Muscle layer of colon (tissue), 2 donors: ENCODE measurements around the gene CDK4.

Experiments used
- H3K27ac ChIP-seq: one replicate; pipeline ENCODE4 v1.7.0; 2013; ENCODE audit warnings: low read depth, mild to moderate bottlenecking, low read length, moderate library complexity
- H3K27me3 ChIP-seq, 2 donors: one replicate each; pipeline ENCODE4 v1.7.0; 2013; ENCODE audit warnings: low read length in 2 of 2, mild to moderate bottlenecking in 2 of 2; ENCODE audit not compliant: insufficient read depth in 2 of 2, control insufficient read depth in 1 of 2
- H3K36me3 ChIP-seq: one replicate; pipeline ENCODE4 v1.7.0; 2013; ENCODE audit warnings: mild to moderate bottlenecking, low read length; ENCODE audit not compliant: insufficient read depth
- H3K4me1 ChIP-seq: one replicate; pipeline ENCODE4 v1.7.0; 2013; ENCODE audit warnings: mild to moderate bottlenecking, low read length; ENCODE audit not compliant: insufficient read depth
- H3K4me3 ChIP-seq, 2 donors: one replicate each; pipeline ENCODE4 v1.7.0; 2013; ENCODE audit warnings: low read length in 2 of 2, low read depth in 1 of 2, mild to moderate bottlenecking in 1 of 2, moderate library complexity in 1 of 2
- H3K9ac ChIP-seq: one replicate; pipeline ENCODE4 v1.7.0; 2013; ENCODE audit warnings: low read length
- H3K9me3 ChIP-seq: one replicate; pipeline ENCODE4 v1.7.0; 2013; ENCODE audit warnings: mild to moderate bottlenecking, low read length
- donor health status: abdominal sarcoma.
- donor health status: Adenocarcinoma of cecum.

Gene CDK4

DNA sequence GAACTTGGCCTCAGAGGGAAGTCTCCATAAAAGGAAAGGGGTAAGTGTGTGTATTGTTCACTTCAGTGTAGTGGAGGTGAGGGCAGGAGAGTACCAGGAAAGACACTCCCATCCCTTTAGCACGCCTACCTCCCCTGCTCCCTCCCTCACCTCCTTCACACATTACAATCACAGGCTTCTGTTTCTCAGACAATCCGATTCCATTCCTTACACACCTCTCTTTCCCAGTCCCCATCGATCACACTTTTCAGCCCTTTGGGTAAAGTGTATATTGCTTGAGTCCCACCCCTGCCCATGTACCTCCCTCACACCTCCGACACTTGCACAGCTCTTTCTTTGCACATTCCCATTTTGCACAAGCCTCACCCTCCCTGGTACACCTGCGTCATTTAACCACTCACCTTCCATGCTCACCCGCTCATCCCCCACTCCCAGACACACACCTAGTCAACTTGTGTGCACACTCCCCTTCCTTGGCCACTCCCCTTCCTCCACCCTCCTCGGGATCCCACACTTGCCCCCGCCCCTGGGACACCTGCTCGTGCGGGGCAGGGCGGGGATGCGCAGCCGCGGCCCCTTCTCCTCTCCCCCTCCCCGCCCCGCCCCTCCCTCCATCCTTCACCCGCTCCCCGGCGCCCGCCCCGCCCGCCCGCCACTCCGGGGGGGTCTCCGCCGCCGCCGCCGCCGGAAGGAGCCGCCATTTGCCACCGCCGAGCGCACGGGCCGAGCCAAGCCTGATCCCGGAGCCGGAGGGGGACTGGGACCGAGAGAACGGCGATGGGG, 2.5 kb upstream of the CDK4 start, which contains the start of gene MARCHF9:
Gene MARCHF9, plus strand, starts transcription at position 693 of the 783 bp plus-strand sequence. CDS start 426 bp downstream, outside the sequence.
- Histone ChIP-seq H3K9ac (peak within 1 kb of the TSS; percentile 41), H3K9me3 (no peaks in the 10 kb centered on the region), H3K4me1 (peaks cover 39% of the 10 kb centered on the region), H3K4me3 (peak within 1 kb of the TSS; percentile 54 to 57), H3K36me3 (peaks cover 26% of the 10 kb centered on the region), H3K27me3 (no peaks in the 10 kb centered on the region), H3K27ac (peak within 1 kb of the TSS; percentile 34)

DNA sequence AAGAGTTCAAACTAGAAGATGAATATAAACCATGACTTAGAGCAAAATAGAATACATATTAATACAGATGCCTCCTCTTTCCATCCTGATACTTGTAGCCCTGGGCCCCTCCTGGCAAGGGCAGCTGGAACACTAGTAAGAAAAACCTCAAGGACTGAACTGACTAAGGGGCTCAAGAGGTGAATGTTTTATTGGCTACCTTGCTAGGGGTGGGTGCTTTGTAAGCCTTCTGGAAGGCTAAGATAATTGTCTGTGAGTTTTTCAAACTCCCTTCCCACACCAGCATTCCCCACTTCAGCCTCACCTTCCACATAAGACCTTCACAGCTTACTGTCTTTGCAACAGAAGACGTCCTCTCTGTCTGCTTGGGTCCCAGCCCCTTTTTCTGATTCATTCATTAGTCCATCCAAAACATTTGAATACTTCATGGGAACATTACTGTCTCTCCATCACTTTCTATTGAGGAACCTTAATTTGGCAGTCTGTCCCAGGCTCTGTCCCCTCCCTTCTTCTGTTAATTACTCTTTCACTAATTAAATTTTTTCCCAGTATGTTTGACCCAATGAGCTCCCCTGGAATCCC, 1.7 kb upstream of the CDK4 start:
- Histone ChIP-seq H3K27me3 (no peaks in the 10 kb centered on the region), H3K27ac (no peak overlapping the region), H3K9ac (no peak overlapping the region), H3K4me3 (peak overlapping the region in 1 of 2 donors; percentile 54), H3K36me3 (peaks cover 29% of the 10 kb centered on the region), H3K4me1 (peaks cover 39% of the 10 kb centered on the region), H3K9me3 (no peaks in the 10 kb centered on the region)

GRCh38 chr12:57752668-57753000, 524 bp upstream of the CDK4 start:
- Histone ChIP-seq H3K4me3 (peak overlapping the region in 1 of 2 donors; percentile 48), H3K9ac (no peak overlapping the region), H3K27me3 (no peaks in the 10 kb centered on the region), H3K4me1 (peaks cover 39% of the 10 kb centered on the region), H3K27ac (peak overlapping the region; percentile 16), H3K9me3 (no peaks in the 10 kb centered on the region), H3K36me3 (peaks cover 27% of the 10 kb centered on the region)

DNA sequence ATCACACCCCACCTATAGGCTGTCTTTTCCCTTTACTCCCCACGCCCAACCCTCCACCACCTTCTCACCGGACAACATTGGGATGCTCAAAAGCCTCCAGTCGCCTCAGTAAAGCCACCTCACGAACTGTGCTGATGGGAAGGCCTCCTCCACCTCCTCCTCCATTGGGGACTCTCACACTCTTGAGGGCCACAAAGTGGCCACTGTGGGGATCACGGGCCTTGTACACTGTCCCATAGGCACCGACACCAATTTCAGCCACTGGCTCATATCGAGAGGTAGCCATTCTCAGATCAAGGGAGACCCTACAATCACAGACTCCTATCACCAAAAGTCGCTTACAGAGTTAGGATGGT, 700 bp downstream of the CDK4 start:
- peak overlapping the region; percentile 90 for H3K9ac ChIP-seq

GRCh38 chr12:57750561-57751431, 1.3 kb downstream of the CDK4 start:
- H3K4me1 ChIP-seq = peaks cover 36% of the 10 kb centered on the region
- peak overlapping the region; percentile 90 for H3K9ac ChIP-seq
- H3K36me3 ChIP-seq = peaks cover 42% of the 10 kb centered on the region
- H3K4me3 ChIP-seq = peak overlapping the region; percentile 38 to 79
- no peaks in the 10 kb centered on the region for H3K9me3 ChIP-seq
- H3K27ac ChIP-seq = peak overlapping the region; percentile 64
- no peaks in the 10 kb centered on the region for H3K27me3 ChIP-seq

More for the DNA sequence above, 700 bp downstream of the CDK4 start:
- H3K27ac ChIP-seq = peak overlapping the region; percentile 64
- peaks cover 36% of the 10 kb centered on the region for H3K36me3 ChIP-seq
- peak overlapping the region; percentile 38 to 79 for H3K4me3 ChIP-seq
- H3K9me3 ChIP-seq = no peaks in the 10 kb centered on the region
- peaks cover 37% of the 10 kb centered on the region for H3K4me1 ChIP-seq
- H3K27me3 ChIP-seq = no peaks in the 10 kb centered on the region

GRCh38 chr12:57749061-57749460, 3.0 kb downstream of the CDK4 start:
- Histone ChIP-seq H3K4me1 (peaks cover 36% of the 10 kb centered on the region), H3K4me3 (no peak overlapping the region), H3K9ac (no peak overlapping the region), H3K27ac (no peak overlapping the region), H3K27me3 (no peaks in the 10 kb centered on the region), H3K9me3 (no peaks in the 10 kb centered on the region), H3K36me3 (peaks cover 42% of the 10 kb centered on the region)

DNA sequence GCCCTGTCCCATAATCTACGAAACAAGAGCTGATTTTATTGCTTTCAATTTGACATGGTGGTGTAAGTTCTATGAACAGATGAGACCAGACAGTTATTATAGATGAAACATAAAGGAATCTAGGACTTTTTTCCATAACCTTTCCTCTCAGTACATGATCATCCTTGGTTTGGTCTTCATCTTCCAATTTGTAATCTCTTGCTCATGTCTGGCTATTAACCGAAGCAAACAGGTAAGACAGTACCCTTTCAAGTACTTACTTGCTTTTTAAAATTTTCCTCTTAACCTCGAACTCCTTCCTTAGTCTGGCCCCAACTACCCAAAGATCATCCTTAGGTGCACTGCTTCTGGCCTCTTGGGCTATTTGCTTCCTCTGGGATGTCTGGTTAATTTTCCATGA, 6.1 kb downstream of the CDK4 start:
- Histone ChIP-seq H3K9me3 (no peaks in the 10 kb centered on the region), H3K27me3 (no peaks in the 10 kb centered on the region), H3K4me3 (peak overlapping the region; percentile 77 to 95), H3K36me3 (peaks cover 42% of the 10 kb centered on the region), H3K4me1 (peaks cover 23% of the 10 kb centered on the region), H3K9ac (peak overlapping the region; percentile 97), H3K27ac (peak overlapping the region; percentile 77)

GRCh38 chr12:57745485-57745881, 6.6 kb downstream of the CDK4 start:
- Histone ChIP-seq H3K27me3 (no peaks in the 10 kb centered on the region), H3K9ac (peak overlapping the region; percentile 97), H3K9me3 (no peaks in the 10 kb centered on the region), H3K27ac (peak overlapping the region; percentile 77), H3K4me1 (peaks cover 17% of the 10 kb centered on the region), H3K4me3 (peak overlapping the region; percentile 77 to 95), H3K36me3 (peaks cover 38% of the 10 kb centered on the region)

- peak within 1 kb of the TSS; percentile 77 to 95 for H3K4me3 ChIP-seq
Observed at GRCh38 chr12:57744777-57745484, 7.2 kb downstream of the CDK4 start, which contains the start of gene TSPAN31. Gene TSPAN31 (plus strand): TSS chr12:57745039. CDS start chr12:57745155, 116 bp downstream.

DNA sequence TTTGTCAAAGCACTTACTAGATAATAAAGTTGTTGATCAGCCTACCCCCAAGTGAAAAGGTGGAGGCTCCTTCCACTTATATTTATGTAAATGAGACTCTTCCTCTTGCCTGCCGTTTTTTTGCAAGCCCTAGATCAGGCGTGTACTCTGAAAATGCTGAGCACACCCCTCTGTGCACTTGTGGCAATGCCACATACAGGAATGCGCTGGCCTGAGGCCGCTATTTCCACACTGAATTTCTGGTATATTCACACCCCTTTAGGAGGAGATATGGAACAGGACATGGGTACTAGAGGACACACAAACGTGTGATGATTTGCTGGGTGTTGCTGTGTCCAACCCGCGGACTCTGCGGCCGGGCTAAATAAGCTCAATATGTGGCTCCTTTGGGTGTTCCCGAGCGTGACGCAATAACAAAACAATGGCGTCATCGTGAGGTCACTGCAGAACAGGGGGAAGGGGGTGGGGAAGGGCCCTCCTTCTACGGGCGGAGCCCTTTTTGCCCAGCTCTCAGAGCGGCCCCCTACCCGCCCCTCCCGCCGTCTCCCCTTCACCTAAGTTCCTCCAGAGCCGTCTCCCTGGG, 7.8 kb downstream of the CDK4 start:
- peak overlapping the region; percentile 77 to 95 for H3K4me3 ChIP-seq
- no peaks in the 10 kb centered on the region for H3K9me3 ChIP-seq
- peak overlapping the region; percentile 77 for H3K27ac ChIP-seq
- no peak overlapping the region for H3K9ac ChIP-seq
- peaks cover 29% of the 10 kb centered on the region for H3K36me3 ChIP-seq
- peaks cover 15% of the 10 kb centered on the region for H3K4me1 ChIP-seq
- peaks cover 7 to 10% of the 10 kb centered on the region in 2 donors for H3K27me3 ChIP-seq

More at GRCh38 chr12:57744777-57745484, 7.2 kb downstream of the CDK4 start, which contains the start of gene TSPAN31:
- no peaks in the 10 kb centered on the region for H3K9me3 ChIP-seq
- H3K36me3 ChIP-seq = peaks cover 34% of the 10 kb centered on the region
- peak within 1 kb of the TSS; percentile 77 for H3K27ac ChIP-seq
- H3K27me3 ChIP-seq = peaks cover under 1 to 4% of the 10 kb centered on the region in 2 donors
- H3K4me1 ChIP-seq = peaks cover 15% of the 10 kb centered on the region
- peak within 1 kb of the TSS; percentile 97 for H3K9ac ChIP-seq
